HG03066 (cell line): Measurements from ENCODE around the gene EXOC4.

ENCODE experiments used
- ATAC-seq: cut with Tn5 transposase; IDR thresholded peaks from one replicate; pipeline ENCODE4 v1.9.1; 2021; ENCODE audit warnings: low read depth; ENCODE audit not compliant: unreplicated experiment

EXOC4 gene

DNA sequence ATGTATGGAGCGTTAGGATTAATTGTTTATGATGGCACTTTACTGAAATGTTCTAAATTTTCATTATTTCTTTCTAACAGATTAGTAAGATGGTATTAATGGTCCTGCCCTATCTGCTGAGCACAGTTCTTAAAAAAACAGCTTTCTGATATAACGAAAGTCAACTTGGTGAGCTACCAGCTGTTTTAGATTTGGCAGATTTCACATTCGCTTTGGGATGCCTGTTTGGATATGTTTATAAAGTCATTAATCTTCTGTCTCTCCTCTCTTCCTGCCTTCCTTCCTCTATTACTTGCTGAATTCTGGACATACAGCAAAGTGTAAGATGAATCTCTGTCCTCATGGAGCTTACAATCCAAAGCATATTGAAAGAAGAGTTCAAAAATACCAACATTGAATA is 477.5 kb downstream of the EXOC4 start:
- no peak for ATAC-seq

DNA sequence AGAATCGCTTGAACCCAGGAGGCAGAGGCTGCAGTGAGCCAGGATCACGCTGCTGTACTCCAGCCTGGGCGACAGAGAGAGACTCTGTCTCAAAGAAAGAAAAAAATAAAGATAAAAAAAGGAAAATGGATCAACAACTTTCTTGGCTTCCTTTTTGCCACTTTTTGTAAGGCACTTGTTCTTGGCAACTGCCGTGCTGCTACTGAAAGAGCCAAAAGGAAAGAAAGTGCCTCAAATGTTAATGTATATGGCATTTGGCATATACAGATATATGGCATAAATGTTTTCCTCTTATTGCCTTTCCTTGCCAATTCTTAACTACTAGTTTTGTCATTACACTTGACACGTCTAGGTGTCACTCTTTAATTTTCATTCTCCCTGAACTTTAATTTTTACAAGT is 480.5 kb downstream of the EXOC4 start:
- no peak for ATAC-seq

DNA sequence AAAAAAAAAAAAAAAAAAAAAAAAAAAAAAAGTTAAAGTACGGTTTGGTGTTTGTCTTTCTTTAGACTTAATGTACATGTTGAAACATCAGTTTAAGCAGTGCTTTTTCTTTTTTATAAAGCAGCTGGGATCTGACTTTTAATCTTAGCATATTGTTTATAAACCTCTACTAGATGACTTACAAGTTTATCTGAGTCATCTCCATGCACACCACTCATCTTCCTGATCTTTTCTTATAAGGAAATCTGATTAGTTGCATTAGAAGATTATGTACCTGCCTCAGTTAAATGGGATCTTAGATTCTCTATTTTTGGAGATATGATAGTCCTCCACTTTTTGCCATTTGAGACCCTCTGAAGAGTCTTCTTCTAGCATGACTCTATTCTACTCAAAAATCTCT is 482.3 kb downstream of the EXOC4 start:
- no peak for ATAC-seq

DNA sequence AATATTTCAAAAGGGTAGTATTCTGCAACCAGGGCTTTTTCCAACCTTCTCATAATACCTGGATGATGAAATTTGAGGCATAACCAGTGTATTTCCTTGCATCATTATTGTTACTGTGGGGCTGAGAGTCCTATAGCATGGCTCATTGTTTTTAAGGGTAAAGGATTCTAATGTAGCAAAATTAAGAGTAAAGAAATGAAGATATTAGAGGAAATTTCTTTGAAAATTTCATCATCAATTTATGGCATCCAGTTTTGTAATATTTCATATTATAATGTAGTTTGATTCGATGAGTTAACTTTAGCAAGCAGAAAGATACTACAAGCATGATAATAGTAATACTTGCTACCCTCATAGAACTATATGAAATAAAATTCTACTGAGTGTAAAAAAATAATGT is 486.9 kb downstream of the EXOC4 start:
- ATAC-seq = no peak

- ATAC-seq = no peak
Measured at GRCh38 chr7:133741078-133741477, 488.2 kb downstream of the EXOC4 start.

DNA sequence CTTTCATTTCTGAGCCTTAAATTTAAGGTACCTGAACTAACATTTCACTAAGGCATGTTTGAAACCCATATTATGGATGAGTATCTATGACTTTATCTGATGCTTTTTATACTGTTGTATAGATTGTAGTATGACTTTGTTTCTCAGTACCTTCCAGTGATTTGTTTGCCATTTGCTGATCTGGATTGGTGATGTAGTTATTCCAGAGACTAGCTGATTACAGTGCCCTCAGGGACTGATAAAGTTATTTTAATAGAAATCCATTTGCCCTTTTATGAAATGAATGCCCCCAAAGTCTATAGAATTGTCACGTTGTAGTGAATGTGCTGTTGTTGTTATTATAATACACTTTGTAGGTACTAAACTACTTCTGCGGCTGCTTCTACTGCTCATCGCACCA is 488.8 kb downstream of the EXOC4 start:
- no peak for ATAC-seq

DNA sequence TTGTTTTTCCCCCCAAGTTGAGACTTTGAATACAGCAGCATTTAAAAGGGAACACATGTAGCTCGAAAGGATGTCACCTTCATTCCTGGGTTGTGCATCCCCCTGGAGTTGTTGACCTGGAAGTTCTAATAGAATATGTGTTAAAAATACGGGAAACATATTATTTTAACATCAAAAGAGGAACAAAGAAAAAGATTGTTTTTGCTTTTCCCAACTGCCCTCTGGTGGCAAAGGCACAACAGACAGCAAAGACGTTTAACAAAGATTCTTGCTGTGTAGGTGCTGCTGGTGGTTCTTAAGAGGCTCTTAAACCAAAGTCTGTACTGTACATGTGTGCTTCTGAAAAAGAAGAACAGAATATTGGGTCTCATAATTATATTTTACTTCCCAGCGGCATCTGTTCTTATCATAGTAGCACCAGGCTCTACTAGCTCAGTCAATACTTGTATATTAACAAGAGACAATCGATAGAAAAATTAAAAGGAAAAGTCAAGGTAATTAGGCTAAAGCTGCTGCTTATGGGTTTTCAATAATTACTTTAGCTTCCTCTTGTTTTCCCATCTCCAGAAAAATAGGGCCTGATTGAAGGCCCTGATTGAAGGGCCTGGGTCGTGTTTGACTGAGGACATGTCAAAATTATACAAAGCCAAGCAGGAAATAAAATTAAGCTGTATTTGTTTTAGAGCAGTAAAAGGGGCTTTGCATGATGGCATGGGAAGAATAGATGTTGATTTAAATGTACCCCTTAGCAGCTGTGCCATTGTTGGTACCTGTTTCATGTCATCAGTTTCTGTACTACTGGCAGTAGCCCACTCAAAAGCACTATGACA is 490.0 kb downstream of the EXOC4 start:
- ATAC-seq = no peak

- ATAC-seq = no peak
Measured at GRCh38 chr7:133744451-133744850, 491.6 kb downstream of the EXOC4 start.

DNA sequence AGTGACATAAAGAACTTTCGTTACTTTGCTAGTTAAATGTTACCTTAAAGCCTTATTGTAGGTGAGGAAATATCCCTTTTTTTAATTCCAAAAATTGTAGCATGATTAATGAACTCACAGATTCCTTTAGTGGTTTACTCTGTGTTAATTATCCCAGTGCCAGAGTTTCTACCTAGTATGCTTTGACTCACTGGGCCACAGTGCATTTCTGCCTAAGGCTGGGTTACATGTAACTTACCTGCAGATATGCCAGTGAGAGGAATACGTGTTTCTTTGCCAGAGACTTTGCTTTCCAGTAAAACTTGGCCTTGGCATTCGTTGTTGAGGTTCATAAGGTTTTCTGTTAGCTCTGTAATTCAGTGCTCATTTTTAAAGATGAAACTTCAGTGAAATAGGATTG is 493.4 kb downstream of the EXOC4 start:
- ATAC-seq = no peak

DNA sequence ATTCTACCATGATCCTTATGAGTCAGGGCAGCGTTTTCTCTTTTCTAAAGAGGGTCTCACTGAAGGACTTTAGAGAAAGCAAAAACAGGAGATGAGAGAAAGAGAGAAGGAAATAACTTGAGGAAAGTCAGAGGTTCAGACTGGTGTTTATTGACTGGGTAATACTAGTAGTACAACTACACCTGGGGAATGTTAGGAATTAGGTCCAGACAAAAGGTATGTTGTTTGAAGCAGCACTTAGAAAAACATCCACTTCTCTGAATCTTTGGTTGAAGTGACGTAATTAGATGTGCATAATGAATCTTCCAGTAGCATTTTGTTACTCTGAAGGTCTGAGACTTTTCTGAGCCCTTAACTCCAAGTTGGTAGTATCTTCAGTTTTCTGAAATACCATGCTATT is 494.0 kb downstream of the EXOC4 start:
- ATAC-seq = no peak

DNA sequence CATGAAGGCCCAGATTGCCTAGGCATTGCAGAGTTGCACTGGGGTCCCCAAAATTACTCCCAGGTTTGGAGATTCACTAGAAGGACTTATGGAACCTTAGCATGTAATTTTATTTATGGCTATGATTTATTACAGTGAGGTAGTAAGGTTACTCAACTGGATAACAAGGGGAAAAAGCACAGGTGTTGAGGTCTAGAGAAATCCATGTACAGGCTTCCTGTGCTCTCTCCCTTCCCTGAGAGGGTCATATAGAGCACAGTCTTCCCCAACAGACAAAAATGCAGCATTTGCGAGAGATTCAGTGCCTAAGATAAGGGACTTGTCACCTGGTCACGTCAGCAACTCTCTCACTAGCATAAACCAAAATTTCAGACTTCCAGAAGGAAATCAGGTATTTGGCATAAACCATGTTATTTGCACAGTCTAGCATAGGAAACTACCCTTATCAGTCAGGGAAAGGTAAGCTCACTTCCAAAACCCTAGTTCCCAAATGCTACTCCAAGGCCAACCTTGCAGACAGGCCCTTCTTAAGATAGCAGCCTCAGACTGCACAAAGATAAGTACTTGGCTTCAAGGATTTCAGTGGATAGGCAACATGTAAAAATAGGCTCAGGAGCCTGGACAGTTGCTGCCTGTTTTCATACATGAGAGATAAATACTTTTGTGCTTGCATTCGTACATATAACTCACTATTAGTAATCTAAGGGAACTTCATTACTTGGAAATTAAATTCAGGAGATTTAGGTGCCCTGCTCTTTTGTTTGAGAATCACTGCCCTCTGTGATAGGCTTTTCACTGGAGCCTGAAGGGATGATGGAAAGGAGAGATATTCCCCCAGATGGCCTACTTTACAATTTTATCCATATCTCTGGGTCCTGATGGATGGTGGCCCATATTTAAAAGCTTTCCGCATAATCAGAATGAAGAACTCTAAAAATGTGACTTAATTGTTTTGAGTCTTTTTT is 495.8 kb downstream of the EXOC4 start:
- ATAC-seq = no peak

DNA sequence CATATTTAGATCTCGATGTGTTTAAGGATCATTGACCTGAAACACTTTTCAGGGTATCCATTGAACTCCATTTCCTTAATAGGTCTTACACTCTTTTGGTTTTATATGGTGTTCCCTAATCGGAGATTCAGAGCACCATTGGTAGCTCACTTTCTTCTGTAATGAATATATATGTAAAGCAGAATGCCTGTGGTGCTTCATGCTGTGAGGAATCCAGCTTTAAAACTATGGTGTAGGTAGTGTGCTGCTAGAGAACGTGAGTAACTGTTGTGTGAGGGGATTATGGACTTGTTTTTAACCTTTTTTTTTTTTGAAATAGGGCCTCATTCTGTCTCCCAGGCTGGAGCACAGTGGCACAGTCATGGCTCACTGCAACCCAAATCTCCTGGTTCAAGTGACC is 497.4 kb downstream of the EXOC4 start:
- ATAC-seq = no peak

GRCh38 chr7:133751079-133751478 is 498.2 kb downstream of the EXOC4 start:
- ATAC-seq = no peak

GRCh38 chr7:133753513-133753912 is 500.6 kb downstream of the EXOC4 start:
- ATAC-seq = no peak

- no peak for ATAC-seq
Measured at GRCh38 chr7:133754708-133755107, 501.8 kb downstream of the EXOC4 start.

- ATAC-seq = no peak
Measured at GRCh38 chr7:133755901-133756300, 503.0 kb downstream of the EXOC4 start.

- ATAC-seq = no peak
Measured at GRCh38 chr7:133761443-133761842, 508.6 kb downstream of the EXOC4 start.

GRCh38 chr7:133763076-133763640 is 510.3 kb downstream of the EXOC4 start:
- no peak for ATAC-seq

GRCh38 chr7:133769668-133770067 is 516.8 kb downstream of the EXOC4 start:
- no peak for ATAC-seq

DNA sequence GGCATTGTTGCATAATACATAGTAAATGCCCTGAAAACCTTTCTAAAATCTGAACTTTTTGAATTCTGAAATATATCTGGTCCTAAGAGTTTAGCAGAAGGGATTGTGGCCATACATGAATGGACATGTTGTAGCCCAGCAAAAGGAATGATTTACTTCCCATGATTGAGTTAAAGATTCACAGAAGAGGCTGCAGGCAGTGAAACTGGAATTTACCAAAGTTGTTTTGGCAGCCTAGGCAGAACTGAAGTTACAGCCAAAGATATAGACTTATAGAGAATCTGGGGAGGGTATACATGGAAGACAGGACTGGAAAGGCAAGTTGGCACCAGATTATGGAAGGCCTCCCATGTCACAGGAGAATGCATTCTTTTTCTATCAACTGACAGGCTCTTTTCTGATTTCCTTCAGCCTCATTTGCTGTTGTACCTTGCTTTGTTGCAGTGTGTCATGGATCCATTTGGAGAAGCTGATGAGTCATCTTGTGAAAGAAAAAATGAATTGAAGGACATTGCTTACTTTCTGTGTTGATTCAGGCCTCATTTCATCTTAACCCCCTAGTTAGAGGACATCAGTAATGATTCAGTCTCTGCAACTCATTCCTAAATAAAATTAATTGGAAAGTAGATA is 518.1 kb downstream of the EXOC4 start:
- ATAC-seq = no peak
